Lower leg skin (tissue), 3 donors: ENCODE data around the gene LMCD1.

Source experiments
- CTCF ChIP-seq, 3 donors: fragments of 450-650 bp; IDR thresholded peaks; one replicate each; pipeline ENCODE4 v1.5.1; 2016; ENCODE audit warnings: antibody characterized with exemption in 3 of 3, mild to moderate bottlenecking in 3 of 3, moderate library complexity in 2 of 3
- POLR2A ChIP-seq, 2 donors: fragments of 450-650 bp; IDR thresholded peaks; one replicate each; pipeline ENCODE4 v1.6.1; 2016 to 2017; ENCODE audit warnings: antibody characterized with exemption in 2 of 2, mild to moderate bottlenecking in 1 of 2, moderate library complexity in 1 of 2

DNA sequence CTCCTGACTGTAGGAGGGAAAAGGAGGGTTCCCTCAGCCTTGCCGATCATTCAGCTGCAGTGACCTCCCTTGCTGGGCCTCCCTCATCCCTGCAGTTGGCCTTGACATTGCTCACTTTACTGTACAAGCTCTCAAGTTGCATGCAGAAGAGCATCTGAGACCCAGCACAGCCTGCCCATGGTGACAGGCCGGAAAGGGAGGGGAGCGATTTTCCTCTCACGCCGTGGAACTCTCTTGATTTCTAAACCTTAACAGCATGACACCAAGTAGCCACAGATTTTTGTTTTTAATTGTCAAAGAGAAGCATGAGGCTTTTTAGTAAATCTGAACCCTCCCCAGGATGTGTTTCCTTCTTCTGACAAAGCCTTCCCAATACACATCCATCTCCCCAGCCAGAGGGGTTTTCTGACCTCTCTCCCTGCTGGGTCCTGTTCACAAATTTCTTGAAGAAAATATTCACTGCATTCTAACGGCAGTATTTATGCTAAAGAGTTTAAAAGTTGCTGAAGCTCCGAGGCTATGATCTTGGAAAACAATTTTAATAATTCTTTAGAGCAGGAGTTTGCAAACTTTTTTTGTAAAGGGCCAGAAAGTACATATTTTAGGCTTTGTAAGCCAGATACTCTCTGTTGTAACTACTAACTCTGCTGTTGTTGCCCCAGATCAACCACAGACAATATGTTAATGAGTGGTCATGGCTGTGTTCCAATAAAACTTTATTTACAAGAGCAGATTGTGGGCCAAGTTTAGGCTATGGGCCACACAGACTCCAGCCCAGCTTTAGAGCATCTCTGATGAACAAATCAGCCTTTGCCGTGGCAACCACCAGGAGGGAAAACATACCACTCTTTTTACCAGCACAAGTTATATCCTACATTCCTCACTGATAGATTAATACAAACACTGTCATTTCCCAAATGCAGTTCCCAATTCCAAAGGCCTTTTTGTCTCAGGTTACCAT is 34.8 kb downstream of the LMCD1 start:
- TF ChIP-seq CTCF (IDR thresholded peaks at IDR 0.05), result no peak
- no peak for TF ChIP-seq POLR2A (IDR thresholded peaks at IDR 0.05)
